NCI-H69 (cell line): ENCODE results near the gene CCNK.
A peak's percentile ranks its signal among the peaks of the same experiment; 100 is the strongest.

ENCODE experiments used
- DNase-seq: peaks from one replicate; lab custom pipeline; 2025; lab: John Stamatoyannopoulos, UW

Gene CCNK

DNA sequence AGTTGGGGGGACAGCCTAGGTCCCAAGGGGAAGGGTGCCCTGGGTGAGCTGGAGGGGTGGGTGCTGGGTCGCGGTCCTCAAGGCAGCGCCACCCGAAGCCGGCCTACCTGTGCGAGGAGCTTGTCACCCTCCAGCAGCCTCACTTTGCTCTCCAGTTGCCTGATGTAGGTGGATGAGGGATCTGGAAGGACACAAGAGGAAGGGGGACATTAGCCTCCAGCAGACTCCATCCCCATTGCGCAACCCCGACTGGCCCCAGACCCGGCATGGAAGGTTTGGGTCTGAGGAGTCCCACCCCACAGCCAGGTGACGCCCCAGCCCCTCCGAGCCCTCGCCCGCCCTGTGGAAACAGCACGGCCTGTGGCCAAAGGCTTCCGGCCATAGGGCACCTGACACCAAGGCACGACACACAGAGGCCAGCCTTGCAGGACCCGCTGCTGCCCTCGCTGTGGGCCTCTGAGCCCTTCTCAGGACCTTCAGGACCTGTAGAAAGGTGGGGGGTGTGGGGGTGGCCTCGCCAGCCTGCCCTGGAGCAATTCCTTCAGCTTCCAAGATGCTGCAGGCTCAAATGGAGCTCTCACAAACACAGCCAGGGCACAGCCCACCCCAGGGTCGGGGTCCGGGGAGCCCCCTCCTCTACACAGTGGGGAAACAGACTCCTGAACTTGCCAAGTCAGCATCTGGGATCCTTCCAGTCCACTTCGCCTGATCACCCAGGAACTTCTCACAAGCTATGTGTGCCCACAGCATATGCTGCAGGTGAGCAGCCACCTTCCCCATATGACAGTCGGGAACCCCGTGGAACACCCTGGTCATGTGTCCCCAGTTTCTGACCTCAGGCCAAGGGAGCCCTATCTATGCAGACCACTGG, 54.9 kb downstream of the CCNK start:
- no peak for DNase-seq

DNA sequence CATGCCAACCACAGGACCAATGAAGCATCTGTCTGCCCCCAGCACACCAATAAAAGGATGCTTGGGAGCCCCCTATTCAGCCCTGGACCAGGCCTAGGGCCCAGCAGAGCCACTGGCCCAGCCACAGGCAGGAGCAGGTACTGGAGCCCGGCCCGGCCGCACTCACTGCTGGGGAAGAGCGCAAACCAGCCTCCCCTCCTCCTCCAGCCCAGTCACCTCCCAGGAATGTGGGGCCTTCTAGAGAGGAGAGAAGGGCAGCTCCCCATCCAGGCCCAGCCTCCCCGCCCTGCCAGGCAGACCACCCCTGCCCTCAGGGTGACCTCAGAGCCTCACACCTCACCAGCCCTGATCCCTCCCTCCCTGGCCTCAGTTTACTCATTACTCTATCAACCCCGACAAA, 56.2 kb downstream of the CCNK start:
- DNase-seq: no peak

DNA sequence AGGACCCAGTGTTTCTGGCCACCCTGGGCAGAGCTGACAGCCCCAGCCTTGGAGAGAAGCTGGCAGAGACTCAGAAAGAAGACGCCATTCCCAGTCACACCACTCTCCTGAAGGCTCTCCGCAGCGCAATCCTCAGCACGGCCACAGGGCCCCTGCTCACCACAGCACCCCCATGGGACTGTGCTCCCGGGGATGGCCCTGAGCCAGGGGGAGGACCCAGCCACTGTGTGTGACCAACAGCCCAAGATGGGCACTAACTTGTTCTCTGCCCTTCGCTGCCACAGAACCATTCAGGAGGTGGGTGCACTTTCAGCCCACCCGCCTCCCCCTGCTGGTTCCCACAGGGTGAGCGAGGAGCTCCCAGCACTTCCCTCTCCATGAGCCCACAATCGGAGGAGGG, 57.1 kb downstream of the CCNK start:
- DNase-seq: no peak

DNA sequence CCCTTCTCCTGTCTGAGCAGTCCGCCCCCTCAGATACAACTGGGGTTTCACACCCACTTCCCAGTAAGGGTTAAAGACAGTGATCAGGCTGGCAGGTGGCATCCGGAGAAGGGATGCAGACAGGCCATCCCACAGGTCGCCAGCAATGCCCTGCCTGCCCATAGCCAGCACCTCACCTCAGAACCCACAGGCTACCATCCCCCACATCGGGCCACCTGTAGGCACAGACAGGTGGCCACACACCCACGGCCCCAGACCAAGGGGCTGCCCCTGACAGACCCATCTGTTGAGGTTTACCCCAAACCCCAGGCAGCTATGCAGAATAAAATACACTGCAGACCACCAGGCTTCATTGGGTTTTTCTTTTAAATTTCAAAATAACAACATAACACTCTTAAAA, 57.5 kb downstream of the CCNK start:
- no peak for DNase-seq

DNA sequence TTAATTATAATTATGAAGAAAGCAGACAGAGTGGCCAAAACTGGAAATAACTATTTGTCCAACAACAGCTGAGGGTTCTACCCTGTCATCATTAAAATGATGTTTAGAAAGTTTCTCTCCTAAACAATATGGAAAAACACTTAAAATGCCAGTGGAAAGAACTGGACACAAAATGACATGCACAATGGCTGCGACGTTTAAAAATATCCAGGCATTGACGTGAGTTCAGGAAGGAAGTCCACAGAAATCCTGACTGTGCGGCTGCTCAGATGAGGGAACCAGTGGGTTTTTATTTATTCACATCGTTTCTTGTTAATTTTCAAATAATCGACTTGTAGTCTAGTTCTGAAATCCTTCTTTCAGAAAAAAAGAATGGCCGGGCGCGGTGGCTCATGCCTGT, 58.3 kb downstream of the CCNK start:
- DNase-seq: no peak

DNA sequence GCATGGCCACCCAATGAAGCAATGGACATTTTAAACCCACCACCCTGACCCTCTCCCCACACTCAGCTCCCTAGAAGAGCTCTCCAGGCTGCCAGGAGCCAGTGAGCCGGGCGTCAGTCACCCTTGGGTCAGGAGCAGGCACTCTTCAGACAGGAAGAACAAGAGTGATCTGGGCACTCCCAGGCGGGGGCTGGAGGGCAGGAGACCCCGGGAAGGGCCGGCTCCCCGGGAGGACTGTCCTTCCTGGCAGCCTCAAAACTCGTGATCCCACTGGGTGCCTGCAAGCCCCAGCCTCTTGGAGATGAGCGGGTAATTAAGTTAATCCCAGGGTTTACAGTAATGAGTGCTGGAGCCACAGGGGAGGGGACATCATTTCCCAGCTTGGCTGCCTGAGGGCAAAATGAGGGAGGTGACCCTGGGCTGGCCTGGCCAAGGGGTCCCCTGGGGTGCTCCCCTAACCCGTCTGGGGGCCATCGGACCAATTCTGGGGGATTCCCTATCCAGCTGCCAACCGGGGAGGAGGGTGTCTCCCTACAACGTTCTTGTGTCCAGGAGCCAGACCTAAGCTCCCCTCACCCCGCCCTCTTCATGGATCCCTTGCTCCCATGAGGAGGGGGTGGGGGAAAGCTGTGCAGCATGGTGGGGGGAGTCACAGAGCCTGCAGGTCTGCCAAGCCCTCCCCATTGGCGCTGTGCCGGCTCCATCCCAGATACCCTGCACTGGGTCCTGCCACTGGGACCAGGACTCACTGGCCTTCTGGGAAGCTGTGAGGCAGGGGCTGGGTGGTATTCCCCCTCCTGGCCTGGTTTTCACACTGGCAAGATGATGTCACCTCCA, 59.2 kb downstream of the CCNK start:
- peak; percentile 82 for DNase-seq

DNA sequence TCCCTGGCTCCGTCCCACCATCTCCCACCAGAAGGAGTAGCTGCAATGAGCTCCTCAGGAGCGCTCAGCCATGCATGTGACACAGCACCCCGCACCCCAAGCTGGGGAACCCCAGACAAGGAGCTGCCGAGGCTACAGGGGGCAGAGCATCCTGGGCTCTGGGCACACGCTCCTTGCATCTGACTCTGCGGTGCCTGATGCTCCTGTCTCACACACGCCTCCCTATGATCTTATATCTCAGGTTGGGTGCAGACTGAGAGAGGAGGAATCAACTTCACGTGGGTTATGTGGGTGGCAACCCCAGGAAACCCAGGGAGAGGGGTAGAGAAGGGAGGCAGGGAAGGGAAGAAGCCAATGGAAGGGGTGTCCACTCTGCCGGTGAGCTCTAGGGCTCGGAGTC, 60.0 kb downstream of the CCNK start:
- DNase-seq: no peak

DNA sequence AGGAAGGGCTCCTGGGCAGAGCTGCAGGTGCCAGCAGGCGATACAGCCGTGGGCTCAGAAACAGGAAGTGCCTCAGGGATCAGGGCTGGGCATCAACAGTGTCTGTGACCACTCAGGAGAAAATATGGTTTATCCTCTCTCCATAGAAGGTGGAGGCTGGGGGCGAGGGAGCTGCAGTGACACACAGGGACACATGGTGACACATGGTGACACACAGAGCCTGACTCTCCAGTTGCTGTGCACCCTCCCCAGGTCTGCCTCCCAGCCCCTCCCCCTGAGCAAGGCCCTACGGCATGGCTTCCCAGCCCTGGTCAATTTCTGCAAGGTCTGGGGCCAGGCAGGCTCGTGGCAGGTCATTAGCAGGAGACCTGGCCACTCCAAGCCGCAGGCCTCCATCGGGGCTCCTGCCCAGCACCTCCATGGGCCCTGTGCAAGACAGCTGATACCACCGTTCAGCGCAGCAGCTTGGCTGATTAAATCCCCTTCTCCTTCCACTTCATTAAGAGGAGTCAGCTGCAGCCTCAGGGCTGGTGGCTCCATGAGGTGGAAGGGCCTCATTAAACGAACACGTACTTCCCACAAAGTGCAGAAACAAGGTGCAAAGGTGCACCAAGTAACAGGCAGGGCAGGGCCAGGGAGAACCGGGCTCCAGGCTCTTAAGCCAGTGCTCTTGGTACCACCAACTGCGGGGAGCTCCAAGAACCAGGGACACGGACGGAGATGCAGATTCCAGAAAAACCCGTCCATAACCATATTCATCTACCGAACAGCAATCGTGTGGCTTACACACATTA, 60.7 kb downstream of the CCNK start:
- DNase-seq: peak; percentile 70

DNA sequence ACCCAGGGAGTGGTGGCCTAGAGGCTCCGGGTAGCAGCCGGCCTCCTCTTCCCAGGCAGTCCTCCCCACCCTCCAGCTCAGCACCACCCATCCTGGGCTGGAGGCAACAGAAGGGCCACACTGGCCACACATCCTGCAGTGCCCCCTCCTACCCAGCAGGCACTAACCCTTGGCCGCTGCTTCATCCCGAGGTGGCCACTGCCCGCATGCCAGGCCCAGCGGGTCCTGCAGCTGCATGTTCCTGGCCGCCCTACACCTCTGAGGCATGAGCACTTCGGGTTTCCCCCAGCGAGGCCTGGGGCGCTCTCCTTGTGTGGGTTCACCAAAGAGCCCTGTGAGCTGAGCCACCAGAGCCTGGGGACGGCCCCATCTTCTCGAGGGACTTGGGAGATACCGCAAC, 61.4 kb downstream of the CCNK start:
- DNase-seq: no peak

DNA sequence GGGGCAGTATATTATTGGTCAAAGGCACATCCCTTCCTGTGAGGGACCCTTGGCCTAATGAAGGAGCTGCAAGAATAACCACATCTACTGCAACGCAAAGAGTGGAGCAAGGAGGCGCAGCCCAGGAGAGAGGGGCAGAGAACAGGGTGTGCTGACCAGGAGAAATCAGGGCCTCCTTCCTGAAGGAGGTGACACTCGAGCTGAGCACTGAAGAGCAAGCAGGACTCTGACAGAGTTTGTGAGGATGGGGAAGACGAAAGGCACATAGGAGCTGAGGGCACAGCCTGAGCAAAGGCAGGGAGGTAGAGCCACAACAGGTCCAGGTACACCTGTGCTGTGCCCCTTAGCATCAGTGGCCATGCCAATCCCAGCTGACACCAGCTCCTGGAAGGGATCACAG, 62.2 kb downstream of the CCNK start:
- no peak for DNase-seq

DNA sequence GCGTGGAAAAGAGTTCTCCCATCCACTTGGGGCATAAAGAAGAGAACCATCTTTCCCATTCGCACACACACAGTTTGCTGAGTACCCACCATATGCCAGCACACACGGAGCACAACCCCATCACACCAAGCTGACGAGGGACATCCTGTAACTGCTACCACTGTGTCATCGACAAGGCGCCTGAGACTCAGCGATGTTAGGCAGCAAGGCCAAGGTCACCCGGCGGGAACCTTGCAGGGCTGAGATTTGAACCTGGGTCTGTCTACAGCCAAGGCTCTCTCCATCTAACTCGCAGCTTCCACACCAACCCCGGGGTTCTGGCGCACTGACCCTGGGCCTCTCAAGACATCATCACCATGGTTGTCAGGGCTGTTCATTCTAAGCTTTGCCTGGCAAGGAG, 62.8 kb downstream of the CCNK start:
- DNase-seq: no peak

DNA sequence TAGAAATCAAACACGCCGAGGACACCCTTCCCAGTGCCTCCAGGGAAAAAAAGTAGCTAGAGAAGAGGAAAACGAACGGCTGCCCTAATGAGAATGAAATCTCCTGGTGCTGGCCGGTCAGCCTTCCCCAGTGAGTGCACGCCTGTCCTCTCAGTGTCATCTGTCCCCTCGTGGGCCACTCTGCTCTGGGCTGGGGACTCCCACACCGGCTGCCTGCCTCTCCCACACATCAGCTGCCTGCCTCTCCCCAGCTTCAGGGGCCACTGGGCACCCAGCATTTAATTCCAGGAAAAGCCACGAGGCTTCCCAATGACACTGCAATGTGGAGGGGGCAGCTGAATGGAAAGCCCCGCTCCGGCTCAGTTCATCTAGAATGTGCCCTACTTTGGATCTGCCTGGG, 63.8 kb downstream of the CCNK start:
- no peak for DNase-seq

DNA sequence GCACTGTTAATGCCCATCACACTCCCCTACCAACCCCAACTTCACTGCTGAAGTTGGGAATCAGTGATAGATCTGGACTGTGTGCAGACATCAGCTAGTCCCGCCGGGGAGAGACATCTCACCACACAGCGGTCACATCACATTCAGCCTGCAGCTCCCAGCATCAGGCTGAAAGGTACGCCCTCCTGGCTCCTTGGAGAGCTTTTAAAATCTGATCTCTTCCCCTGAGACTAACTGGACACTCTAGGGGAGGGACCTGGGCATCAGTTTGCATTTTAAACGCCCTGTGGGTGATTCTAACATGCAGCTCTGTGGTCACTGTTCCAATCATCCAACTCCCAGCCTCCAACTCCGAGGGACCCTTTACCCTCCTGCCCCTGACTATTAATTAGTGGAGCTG, 64.4 kb downstream of the CCNK start:
- DNase-seq: no peak

DNA sequence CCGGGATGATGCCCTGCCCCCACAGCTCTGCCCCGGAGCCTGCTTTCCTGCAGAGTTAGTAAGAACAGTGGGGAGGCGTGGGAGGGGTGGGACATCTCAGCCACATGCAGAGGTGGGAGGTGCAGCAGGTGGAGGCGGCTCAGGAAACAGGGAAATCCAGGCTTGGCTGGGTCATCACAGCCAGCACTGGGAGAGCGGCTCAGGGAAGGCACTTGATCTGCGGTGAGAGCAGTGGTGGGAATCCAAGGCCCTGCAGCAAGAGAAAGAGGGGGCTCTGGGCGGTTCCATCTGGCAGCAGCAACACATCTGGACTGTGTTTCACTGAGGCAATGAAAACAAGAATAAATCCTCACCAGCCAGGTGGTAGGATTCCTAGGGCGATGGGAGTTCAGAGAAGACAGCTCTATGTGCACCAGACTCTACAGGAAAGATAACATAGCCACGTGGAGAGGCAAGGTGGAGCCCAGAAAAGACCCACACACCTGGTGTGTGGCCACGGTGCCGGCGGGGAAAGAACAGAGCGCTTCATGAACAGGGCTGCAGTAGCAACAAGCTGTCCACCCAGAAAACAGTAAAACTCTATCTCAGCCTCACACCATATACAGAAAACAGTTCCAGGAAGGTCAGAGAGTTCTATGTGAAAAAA, 65.1 kb downstream of the CCNK start:
- DNase-seq: peak; percentile 82

DNA sequence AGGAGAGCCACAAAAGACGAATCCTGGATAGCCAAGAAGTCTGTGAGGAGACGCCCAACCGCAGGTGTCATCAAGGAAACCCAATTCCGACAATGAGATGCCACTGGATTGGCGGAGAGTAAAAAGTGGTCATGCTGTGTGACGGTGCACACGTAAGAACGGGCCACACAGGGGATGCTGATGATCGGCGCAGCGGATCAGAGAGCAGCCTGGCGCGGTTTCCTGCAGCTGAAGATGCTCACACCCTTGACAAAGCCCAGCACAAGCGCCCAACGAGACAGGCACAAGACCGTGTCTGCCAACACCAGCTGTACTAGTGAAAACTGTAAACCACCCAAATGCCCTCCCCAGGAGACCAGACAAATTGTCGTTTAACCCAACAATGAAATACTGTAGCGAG, 67.0 kb downstream of the CCNK start:
- peak; percentile 84 for DNase-seq

DNA sequence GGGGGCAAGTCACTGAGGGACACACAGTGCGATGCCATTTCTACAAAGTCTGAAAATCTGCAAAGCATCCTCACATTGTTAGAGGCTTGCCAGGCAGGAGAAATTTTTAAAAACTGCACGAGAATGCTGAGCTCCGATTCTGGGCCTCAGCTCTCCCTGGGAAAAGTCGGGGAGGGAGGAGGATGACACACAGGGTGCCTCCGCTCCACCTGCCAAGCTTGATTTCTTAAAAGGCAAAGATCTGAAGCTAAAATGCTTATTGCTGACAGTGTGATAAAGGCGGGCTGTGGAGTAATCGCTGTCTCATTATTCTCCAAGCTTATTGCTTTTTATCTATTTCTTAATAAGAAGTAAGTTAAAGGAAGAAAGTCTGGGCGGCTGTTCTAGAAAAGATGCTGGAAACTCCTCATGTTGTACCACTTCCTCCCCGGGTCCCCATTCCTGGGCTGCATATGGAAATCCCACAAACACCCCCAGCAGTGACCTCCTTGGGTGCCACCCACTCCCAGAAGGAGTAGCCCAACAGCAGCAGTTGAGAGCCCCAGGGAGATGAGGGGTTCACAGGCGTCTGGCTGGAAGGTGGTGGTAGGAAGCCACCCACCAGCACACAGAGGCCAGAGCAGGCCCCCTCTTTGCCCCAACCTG, 67.8 kb downstream of the CCNK start:
- peak; percentile 52 for DNase-seq

DNA sequence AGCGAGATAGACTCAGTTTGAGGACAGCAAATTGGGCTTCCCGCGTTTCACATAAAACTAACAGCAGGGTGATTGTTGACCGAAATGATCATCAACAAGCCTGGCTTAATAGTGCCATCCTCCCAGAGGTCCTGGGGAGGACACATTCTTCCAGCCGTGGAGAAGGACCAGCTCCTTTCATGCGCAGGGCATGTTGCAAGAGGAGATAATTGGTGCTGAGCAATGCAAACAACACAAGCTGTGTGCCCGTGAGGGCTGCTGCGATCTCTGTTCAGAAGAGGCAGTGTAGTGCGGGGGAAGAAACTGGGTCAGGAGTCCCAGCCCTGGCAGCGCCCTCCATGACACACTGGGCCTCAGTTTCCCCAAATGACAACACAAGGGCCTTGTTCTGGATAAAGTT, 68.5 kb downstream of the CCNK start:
- DNase-seq: peak; percentile 95

DNA sequence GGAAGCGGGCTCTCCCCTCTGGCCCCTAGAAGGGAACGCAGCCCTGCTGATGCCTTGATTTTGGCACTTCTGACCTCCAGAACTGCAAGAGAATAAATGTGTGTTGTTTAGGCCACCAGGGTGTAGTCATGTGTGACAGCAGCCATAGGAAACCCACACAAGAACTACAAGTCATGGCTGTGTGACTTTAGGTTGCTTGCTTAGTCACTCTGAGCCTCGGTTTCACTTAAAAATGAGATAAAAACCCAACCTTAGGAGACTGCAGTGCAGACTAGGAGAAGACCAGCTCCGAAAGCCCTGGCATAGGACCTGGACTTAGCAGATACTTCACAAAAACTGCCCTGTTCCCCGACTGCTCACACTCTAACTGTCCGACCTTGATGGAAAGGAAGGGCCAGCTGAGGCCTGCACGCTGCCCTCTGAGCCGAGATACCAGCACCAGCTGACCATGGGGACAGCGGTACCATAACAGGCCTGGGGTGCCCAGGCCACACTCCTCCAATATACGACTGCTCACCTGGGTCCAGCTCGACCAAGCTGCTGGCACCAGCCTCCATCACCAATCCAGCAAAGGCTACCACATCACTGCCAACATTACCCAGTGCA, 69.3 kb downstream of the CCNK start:
- no peak for DNase-seq

DNA sequence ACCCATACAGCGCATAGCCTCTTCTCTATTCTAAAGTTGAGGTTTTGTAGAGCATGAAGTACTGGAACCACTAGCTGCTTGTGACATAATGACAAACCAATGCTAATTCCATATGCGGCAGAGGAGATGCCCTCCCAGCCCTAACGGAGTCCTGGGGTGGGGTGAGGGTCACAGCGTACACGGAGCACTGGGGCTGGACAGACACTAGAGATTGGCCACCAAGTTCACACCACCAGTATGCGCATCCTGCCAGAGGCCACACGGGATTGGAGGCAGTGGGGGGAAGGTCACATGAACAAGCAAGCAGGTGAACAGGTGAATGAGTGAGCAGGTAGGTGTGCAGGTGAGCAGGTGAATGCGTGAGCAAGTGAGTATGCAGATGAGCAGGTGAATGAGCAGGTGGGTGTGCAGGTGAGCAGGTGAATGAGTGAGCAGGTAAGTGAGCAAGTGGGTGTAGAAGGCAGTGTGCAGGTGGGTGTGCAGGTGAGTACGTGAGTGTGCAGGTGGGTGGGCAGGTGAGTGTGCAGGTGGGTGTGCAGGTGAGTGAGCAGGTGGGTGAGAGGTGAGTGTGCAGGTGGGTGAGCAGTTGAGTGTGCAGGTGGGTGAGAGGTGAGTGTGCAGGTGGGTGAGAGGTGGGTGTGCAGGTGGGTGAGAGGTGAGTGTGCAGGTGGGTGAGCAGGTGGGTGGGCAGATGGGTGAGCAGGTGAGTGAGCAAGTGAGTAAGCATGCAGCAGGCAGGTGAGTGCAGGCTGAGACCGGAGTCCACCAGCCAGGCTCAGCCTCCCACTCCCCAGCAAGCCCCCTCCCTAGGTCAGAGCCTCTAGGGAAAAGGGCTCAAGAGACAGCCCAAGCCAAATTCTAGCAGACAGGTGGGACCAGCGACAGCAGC, 70.1 kb downstream of the CCNK start:
- DNase-seq: peak; percentile 36

DNA sequence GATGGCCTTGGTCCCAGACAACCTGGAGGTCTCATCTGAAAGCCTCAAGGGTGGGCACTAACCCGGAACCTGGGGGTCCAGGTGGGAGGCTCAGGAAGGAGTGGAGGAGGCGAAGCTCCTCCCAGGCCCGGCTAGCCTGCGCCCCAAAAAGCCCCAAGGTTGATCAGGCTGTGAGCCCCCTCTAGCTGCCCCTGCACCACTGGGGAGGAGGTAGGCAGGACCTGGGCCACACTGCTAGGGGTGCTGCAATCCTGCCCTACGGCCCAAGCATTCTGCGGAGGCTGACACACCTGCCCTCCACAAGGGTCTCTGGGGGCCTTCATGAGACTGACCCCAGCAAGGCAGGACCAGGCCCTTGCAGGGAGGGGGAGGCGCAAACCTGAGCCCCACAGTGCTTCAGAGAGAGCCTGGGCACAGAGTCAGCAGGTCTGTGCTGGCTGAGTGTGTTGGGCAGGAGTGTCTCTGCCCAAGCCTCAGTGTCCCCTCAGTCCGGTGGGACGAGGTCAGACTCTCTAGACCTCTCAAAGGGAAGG, 70.9 kb downstream of the CCNK start:
- DNase-seq: no peak
